HFFc6 (cell line): ENCODE results near the gene MCC. TPM values are rescaled to one million over a fixed set of nuclear protein-coding genes. Genes with fewer than 3 reads are reported as not detected.

Experiments used
- DNase-seq: peaks from one replicate; pipeline ENCODE4 v3.0.0-alpha.2; 2018
- H3K27ac Mint-ChIP-seq: 2 replicates; pipeline ENCODE4 v1.8.0; 2020; ENCODE audit warnings: mild to moderate bottlenecking, mixed read lengths
- H3K27me3 Mint-ChIP-seq: 2 replicates; pipeline ENCODE4 v1.8.0; 2021; ENCODE audit warnings: mild to moderate bottlenecking, moderate library complexity, mixed read lengths; ENCODE audit not compliant: insufficient read depth
- H3K36me3 Mint-ChIP-seq: 2 replicates; pipeline ENCODE4 v1.8.0; 2021; ENCODE audit warnings: low read depth, mixed read lengths
- H3K4me1 Mint-ChIP-seq: 2 replicates; pipeline ENCODE4 v1.8.0; 2020; ENCODE audit warnings: low read depth, mixed read lengths
- H3K4me3 Mint-ChIP-seq: 2 replicates; pipeline ENCODE4 v1.8.0; 2020; ENCODE audit warnings: mild to moderate bottlenecking, moderate library complexity, mixed read lengths
- H3K9me3 Mint-ChIP-seq: 2 replicates; pipeline ENCODE4 v1.8.0; 2020; ENCODE audit warnings: mild to moderate bottlenecking, mixed read lengths
- total RNA-seq, 6 experiments: library from RNA; stranded (reverse); fragmentation: NEBNext Ultra II Directional; extraction: Animal tissue kit (Norgen Biotek cat#: 25700); gene quantifications; 2 replicates in 1 of 6; 3 replicates in 5 of 6; pipeline ENCODE4 v1.2.3, GENCODE V29; 2021
- TF ChIP-seq, protein P1 (sequence below): fragments of 200-600 bp; sonication (generic); IDR thresholded peaks from 2 replicates; pipeline ENCODE4 v1.5.0; 2021; ENCODE audit warnings: antibody characterized with exemption, mild to moderate bottlenecking

The MCC gene
- total RNA-seq, 6 experiments from 2014 or later: 2.5 to 4.9 (median 3.0) TPM

DNA sequence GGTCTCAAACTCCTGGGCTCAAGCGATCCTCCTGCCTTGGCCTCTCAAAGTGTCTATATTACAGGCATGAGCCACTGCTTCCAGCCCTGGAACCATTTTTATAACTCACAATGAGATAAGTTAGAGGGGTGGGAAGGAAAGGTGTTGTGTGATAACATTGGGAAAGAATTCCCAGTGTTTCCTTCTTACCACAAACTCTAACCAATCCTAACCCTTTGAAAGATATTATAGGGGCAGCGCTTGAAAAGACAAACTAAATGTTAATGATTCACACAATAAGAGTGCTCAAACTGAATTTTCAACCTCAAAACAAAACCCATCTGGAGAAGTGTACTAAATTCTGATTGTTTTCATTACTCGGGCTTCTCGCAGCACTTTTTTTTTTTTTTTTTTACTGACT lies 163.2 kb downstream of the MCC start:
- Mint-ChIP-seq H3K36me3 (no peaks in the 10 kb centered on the region), H3K9me3 (no peaks in the 10 kb centered on the region)

DNA sequence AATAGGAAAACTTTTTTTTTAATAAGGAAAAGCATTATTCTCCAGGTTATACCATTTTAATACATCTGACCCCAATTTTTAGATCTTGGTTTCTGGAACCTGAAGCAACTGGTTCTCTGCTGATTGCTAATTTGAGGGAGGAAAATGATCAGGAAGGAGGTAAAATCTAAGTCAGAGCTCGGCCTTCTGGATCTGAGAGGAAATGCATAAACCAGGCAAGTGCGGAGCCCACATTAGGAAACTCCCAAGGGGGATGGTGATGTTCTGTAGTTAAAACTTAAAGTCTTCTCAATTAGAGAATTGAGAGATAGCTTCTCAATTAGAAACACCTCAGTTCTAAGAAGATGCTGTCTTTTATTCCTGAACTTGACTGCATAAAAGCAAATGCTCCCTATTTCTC lies 167.0 kb downstream of the MCC start:
- Mint-ChIP-seq H3K27ac (no peak overlapping the region), H3K9me3 (no peaks in the 10 kb centered on the region), H3K36me3 (no peaks in the 10 kb centered on the region), H3K4me3 (no peak overlapping the region), H3K27me3 (peaks cover 3% of the 10 kb centered on the region), H3K4me1 (no peaks in the 10 kb centered on the region)
- TF ChIP-seq, protein P1, sequence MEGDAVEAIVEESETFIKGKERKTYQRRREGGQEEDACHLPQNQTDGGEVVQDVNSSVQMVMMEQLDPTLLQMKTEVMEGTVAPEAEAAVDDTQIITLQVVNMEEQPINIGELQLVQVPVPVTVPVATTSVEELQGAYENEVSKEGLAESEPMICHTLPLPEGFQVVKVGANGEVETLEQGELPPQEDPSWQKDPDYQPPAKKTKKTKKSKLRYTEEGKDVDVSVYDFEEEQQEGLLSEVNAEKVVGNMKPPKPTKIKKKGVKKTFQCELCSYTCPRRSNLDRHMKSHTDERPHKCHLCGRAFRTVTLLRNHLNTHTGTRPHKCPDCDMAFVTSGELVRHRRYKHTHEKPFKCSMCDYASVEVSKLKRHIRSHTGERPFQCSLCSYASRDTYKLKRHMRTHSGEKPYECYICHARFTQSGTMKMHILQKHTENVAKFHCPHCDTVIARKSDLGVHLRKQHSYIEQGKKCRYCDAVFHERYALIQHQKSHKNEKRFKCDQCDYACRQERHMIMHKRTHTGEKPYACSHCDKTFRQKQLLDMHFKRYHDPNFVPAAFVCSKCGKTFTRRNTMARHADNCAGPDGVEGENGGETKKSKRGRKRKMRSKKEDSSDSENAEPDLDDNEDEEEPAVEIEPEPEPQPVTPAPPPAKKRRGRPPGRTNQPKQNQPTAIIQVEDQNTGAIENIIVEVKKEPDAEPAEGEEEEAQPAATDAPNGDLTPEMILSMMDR: no peak
- no peak for DNase-seq

More for the DNA sequence above, 163.2 kb downstream of the MCC start:
- Mint-ChIP-seq H3K27me3 (peaks cover 1% of the 10 kb centered on the region), H3K4me1 (no peaks in the 10 kb centered on the region), H3K27ac (no peak overlapping the region), H3K4me3 (no peak overlapping the region)
- DNase-seq: no peak
- TF ChIP-seq, protein P1: no peak

DNA sequence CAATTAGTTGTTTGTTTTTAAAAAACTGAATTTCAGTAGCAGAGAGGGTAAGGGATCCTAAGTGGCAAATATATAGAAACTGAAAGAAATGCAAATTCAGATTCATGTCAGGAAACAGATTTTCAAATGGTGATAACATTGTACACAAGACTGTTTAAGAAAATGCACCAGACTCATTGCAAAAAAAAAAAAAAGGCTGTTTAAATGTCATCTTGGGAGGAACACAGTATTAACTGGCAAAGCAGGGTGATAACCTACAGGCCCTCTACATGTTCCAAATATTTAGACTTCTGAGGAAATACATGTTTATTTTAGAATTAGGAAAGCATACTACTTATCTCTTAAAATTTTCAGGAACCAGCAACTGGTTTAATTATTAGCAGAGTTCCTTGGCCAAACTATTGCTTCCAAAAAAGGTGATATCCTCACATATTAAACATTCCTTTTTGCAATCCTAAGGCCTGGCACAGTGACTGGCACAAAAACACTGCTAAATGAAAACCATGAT lies 167.9 kb downstream of the MCC start:
- H3K36me3 Mint-ChIP-seq: no peaks in the 10 kb centered on the region
- H3K27me3 Mint-ChIP-seq: peaks cover 3% of the 10 kb centered on the region
- H3K27ac Mint-ChIP-seq: no peak overlapping the region
- no peak for DNase-seq
- no peaks in the 10 kb centered on the region for H3K4me1 Mint-ChIP-seq
- H3K9me3 Mint-ChIP-seq: no peaks in the 10 kb centered on the region
- no peak overlapping the region for H3K4me3 Mint-ChIP-seq
- TF ChIP-seq, protein P1: no peak

DNA sequence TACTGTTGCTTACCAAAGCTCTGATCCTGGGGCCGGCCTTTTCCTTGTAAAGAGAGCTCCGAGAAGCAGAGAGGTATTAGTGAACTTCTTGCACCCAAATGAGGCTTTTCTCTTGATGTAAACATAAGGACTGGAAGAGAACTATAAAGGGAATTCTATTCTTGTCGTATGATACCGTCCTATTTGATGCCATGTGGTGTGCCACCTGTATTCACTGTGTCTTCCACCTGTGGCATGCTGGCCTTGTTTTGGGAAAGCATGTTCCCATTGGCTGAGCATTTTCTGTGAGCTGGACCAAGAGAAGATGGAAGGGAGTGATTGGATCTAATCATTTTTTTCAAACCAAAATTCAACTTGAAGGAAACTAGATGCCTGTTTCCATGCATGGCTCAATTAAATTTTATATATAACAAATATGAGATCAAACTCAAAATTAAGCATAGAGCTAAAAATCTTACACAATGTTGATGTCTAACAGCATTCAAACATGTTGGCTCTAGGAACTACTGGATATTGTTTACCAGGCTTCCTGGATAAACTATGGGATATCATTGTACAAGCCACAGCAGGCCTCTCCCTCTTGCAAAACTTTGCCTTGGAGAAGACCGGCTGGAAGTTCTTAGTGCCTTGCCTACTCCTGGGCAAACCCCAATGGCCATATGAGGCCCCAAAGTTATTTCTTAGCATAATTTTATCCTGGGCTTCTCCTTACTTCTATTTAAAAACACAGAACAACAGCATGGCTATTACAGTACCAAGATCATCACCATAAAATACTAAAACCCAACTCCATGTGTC lies 168.8 kb downstream of the MCC start:
- DNase-seq: no peak
- H3K4me3 Mint-ChIP-seq: no peak overlapping the region
- no peaks in the 10 kb centered on the region for H3K36me3 Mint-ChIP-seq
- TF ChIP-seq, protein P1: no peak
- no peaks in the 10 kb centered on the region for H3K9me3 Mint-ChIP-seq
- peaks cover 3% of the 10 kb centered on the region for H3K27me3 Mint-ChIP-seq
- H3K4me1 Mint-ChIP-seq: no peaks in the 10 kb centered on the region
- no peak overlapping the region for H3K27ac Mint-ChIP-seq

DNA sequence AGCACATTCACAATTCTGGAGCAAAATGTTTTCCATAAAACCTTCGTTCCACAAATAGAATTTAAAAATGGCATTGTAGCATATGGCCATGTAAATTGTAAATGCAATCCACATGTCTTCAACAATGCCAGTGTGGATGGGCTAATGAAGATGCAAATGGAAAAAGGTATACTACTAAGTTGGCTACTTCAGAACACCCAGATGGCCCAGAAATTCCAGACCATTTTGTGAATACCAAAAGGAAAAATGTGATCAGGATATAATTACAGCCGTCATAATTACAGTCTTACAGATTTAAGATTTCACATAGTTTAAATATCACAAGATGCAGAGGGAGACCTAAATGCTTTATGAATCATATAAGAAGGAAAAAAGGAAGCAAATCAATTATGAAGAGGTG lies 170.6 kb downstream of the MCC start:
- Mint-ChIP-seq H3K4me3 (no peak overlapping the region), H3K36me3 (no peaks in the 10 kb centered on the region), H3K27ac (no peak overlapping the region), H3K27me3 (peaks cover 3% of the 10 kb centered on the region; the same call in 1 of the 2 replicates), H3K4me1 (peaks cover 5% of the 10 kb centered on the region), H3K9me3 (no peaks in the 10 kb centered on the region)
- TF ChIP-seq, protein P1: no peak
- no peak for DNase-seq
